Peyer's patch (tissue), 4 donors: ENCODE results near the gene SUGCT. TPM values are rescaled to one million over a fixed set of nuclear protein-coding genes. Genes with fewer than 3 reads are reported as not detected.

ENCODE experiments used
- DNase-seq, 3 donors: peaks; one replicate each; pipeline ENCODE4 v3.0.0-alpha.2; 2017 to 2019
- H3K27ac ChIP-seq, 4 donors: fragments of 200-600 bp; sonication (generic); one replicate each; pipeline ENCODE4 v1.5.1; 2016 to 2019
- H3K27me3 ChIP-seq, 2 donors: fragments of 200-600 bp; sonication (generic); one replicate each; pipeline ENCODE4 v1.5.1; 2019
- H3K36me3 ChIP-seq, 3 donors: fragments of 200-600 bp; sonication (generic); one replicate each; pipeline ENCODE4 v1.5.1; 2016 to 2019
- H3K4me1 ChIP-seq, 4 donors: fragments of 200-600 bp; sonication (generic); one replicate each; pipeline ENCODE4 v1.5.1; 2016 to 2019
- H3K4me3 ChIP-seq, 4 donors: fragments of 200-600 bp; sonication (generic); 1 replicate in 3 of 4; 2 replicates in 1 of 4; pipeline ENCODE4 v1.5.1; 2016 to 2019; ENCODE audit warnings: mild to moderate bottlenecking in 1 of 4
- H3K9me3 ChIP-seq, 4 donors: fragments of 200-600 bp; sonication (generic); one replicate each; pipeline ENCODE4 v1.5.1; 2016 to 2019; ENCODE audit warnings: mild to moderate bottlenecking in 1 of 4
- CTCF ChIP-seq, 6 experiments: fragments of 450-650 bp in 4 of 6; fragments of 200-600 bp in 2 of 6; sonication (generic) in 1 of 6; IDR thresholded peaks; one replicate each; pipeline ENCODE4 v1.5.1; 2017 to 2019; ENCODE audit warnings: antibody characterized with exemption in 6 of 6, mild to moderate bottlenecking in 3 of 6, moderate library complexity in 1 of 6
- POLR2A ChIP-seq, 2 donors: fragments of 450-650 bp; IDR thresholded peaks; one replicate each; pipeline ENCODE4 v1.5.1; 2017; ENCODE audit warnings: antibody characterized with exemption in 2 of 2, mild to moderate bottlenecking in 2 of 2, moderate library complexity in 2 of 2
- total RNA-seq, 4 donors: library from RNA; depleted of rRNA; stranded (reverse); fragments of >200 nt; gene quantifications; one replicate each; pipeline ENCODE4 v1.1.0, GENCODE V29; 2016

The SUGCT gene
- total RNA-seq, 4 donors from 2014 or later = 6.4 to 8.9 (median 8.3) TPM; not detected in 1

GRCh38 chr7:40545739-40546138 lies 410.9 kb downstream of the SUGCT start:
- Histone ChIP-seq H3K4me3 (no peak overlapping the region), H3K27me3 (no peaks in the 10 kb centered on the region), H3K36me3 (no peaks in the 10 kb centered on the region), H3K4me1 (no peaks in the 10 kb centered on the region), H3K9me3 (no peaks in the 10 kb centered on the region), H3K27ac (no peak overlapping the region)
- DNase-seq = no peak
- TF ChIP-seq POLR2A (IDR thresholded peaks at IDR 0.05) = no peak
- no peak for TF ChIP-seq CTCF (IDR thresholded peaks at IDR 0.05)

- TF ChIP-seq CTCF (IDR thresholded peaks at IDR 0.05) = no peak
- TF ChIP-seq POLR2A (IDR thresholded peaks at IDR 0.05) = no peak
- no peak for DNase-seq
- H3K27me3 ChIP-seq = no peaks in the 10 kb centered on the region
- no peaks in the 10 kb centered on the region for H3K4me1 ChIP-seq
- H3K4me3 ChIP-seq = no peak overlapping the region
- H3K36me3 ChIP-seq = no peaks in the 10 kb centered on the region
- H3K27ac ChIP-seq = no peak overlapping the region
- no peaks in the 10 kb centered on the region for H3K9me3 ChIP-seq
Measured at GRCh38 chr7:40546616-40547501, 412.1 kb downstream of the SUGCT start.

GRCh38 chr7:40549372-40550039 lies 414.7 kb downstream of the SUGCT start:
- no peaks in the 10 kb centered on the region for H3K27me3 ChIP-seq
- no peaks in the 10 kb centered on the region for H3K9me3 ChIP-seq

GRCh38 chr7:40551685-40552576 lies 417.1 kb downstream of the SUGCT start:
- DNase-seq = peak in 1 of 3 donors; percentile 51

More at GRCh38 chr7:40549372-40550039, 414.7 kb downstream of the SUGCT start:
- TF ChIP-seq CTCF (IDR thresholded peaks at IDR 0.05) (no peak), POLR2A (IDR thresholded peaks at IDR 0.05) (no peak)
- Histone ChIP-seq H3K4me3 (no peak overlapping the region), H3K27ac (no peak overlapping the region), H3K36me3 (no peaks in the 10 kb centered on the region), H3K4me1 (no peaks in the 10 kb centered on the region)
- DNase-seq = no peak

More at GRCh38 chr7:40551685-40552576, 417.1 kb downstream of the SUGCT start:
- H3K27ac ChIP-seq = no peak overlapping the region
- no peaks in the 10 kb centered on the region for H3K36me3 ChIP-seq
- no peaks in the 10 kb centered on the region for H3K27me3 ChIP-seq
- H3K4me3 ChIP-seq = no peak overlapping the region
- TF ChIP-seq POLR2A (IDR thresholded peaks at IDR 0.05) = no peak
- no peak for TF ChIP-seq CTCF (IDR thresholded peaks at IDR 0.05)
- no peaks in the 10 kb centered on the region for H3K4me1 ChIP-seq
- no peaks in the 10 kb centered on the region for H3K9me3 ChIP-seq
